GM12891 (cell line): ENCODE results near the gene BBS5.

Experiments
- PAX5 ChIP-seq: IDR thresholded peaks from 2 replicates; pipeline ENCODE4 v1.6.1; 2011; ENCODE audit warnings: low read length, moderate library complexity, mild to moderate bottlenecking; ENCODE audit not compliant: insufficient read depth, severe bottlenecking
- POLR2A ChIP-seq: IDR thresholded peaks from 2 replicates; pipeline ENCODE4 v1.6.1; 2011; ENCODE audit warnings: low read depth, low read length, control low read depth
- POLR2AphosphoS5 ChIP-seq: IDR thresholded peaks from 2 replicates; pipeline ENCODE4 v1.6.1; 2011; ENCODE audit warnings: low read depth, low read length, control low read depth

GRCh38 chr2:169513926-169514325 is 34.6 kb downstream of the BBS5 start:
- TF ChIP-seq PAX5 (no peak), POLR2A (no peak), POLR2AphosphoS5 (no peak)
